ENCODE measurements around the gene MCCC1.
A peak's percentile ranks its signal among the peaks of the same experiment; 100 is the strongest.
"Not testable (repeated sequence)": the region's sequence is repeated elsewhere in the genome, so short reads cannot be mapped to it uniquely, and the experiment has no call there.

MCCC1 gene

DNA sequence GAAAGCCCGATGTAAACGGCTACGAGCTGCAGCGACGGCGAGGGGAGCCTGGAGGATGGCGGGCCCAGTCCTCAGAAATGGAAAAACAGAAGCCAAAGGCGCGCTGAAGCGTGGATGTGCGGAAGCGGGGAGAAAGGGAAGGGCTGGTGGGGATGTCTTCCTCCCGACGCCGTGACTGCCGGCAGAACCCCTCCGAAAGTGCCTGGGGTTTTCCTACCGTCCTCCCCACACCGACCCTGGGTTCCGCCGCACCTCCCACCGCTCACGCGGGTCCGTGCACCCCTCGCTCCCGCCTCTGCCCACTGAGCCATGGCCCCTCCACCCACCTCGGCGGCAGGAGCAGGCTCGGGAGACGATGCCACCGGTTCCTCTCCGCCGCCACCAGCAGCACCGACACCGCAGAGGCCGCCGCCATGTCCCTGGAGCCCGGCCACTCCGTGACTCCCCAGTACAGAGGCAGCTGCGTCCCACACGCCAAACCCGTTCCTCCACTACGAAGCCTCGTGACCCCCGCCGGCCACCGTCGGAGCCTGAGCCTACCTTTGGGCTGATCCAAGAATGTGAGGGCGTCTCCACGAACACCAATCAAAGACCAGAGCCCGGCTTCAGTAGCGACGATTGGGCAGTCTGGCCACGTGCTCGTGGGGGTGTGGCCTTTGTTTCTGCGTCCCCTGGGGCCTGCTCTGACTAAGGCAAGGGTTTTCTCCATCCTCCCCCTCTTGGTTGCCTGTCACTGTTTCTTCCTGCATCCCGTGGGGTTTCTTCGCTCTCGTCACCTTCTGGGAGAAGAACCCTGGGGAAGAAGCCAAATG, at the start of gene MCCC1:
Gene MCCC1, minus strand, starts transcription at position 471 of the 812 bp plus-strand sequence. Its CDS starts 56 bp downstream, at position 415.
- peak; percentile 96 for DNase-seq (ENCODE audit: low read depth)

DNA sequence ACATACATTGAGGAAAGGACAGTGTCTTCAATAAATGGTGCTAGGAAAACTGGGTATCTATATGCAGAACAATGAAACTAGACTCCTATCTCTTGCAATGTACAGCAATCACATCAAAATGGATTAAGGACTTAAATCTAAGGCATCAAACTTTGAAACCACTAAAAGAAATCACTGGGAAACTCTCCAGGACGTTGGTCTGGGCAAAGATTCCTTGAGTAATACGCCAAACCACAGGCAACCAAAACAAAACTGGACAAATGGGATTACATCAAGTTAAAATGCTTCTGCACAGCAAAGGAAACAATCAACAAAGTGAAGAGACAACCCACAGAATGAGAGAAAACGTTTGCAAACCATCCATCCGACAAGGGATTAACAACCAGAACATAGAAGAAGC, 48.8 kb upstream of the MCCC1 start:
- DNase-seq (ENCODE audit: low read depth): peak; percentile 58

DNA sequence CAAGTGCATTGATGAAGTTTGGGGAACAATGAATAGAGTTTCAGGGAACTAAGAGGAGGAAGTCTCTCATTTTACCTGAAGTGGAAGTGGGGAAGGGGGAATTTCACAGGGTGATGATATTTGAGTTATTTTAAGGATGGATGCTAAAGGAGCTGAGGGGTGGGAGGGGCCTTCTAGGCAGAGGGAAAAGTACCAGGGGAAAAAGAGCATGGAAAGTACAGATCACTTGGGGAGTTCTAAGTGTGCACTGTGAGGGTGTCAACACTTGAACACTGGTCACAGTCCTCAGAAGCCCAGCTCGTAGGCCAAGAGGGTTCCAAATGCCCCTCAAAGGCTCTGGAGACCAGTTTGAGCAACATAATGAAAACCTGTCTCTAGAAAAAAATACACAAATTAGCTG, 45.1 kb upstream of the MCCC1 start:
- no peak for DNase-seq (ENCODE audit: low read depth)

DNA sequence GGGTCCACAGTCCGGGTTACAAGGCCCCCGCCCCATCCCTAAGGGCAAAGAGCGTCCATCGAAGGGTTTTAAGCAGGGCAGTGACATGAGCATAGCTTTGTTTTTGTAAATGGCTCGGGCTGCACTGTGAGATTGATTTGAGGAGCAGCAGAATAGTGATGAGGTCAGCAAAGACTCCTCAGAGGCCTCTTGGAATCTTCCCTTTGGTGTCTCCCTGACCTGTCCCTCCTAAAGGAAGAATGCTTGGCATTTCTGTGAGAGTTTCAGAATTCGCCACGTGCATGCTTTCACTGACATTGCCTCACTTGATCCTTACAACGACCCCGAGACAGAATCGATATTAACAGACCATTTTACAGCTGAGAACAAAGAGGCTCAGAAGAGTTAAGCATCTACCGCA, 42.9 kb upstream of the MCCC1 start:
- DNase-seq (ENCODE audit: low read depth): no peak

DNA sequence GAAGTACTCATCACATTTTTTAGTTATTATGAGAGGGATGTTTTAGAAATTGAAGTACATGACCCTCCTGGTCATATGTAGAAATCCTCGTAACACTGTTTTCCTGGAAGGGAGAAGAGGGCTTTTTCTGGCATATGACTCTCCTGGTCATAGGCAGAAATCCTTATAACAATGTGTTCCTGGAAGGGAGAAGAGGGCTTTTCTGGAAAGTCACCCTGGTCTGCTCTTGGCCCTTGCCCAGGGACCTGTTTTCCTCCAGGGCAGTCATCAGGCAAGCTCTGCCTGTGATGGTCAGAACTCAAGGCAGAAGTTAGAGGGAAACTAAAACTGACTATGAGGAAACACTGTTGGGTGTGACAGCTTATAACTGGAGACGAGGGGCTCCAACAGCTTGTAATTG, 35.5 kb upstream of the MCCC1 start:
- DNase-seq (ENCODE audit: low read depth): no peak

DNA sequence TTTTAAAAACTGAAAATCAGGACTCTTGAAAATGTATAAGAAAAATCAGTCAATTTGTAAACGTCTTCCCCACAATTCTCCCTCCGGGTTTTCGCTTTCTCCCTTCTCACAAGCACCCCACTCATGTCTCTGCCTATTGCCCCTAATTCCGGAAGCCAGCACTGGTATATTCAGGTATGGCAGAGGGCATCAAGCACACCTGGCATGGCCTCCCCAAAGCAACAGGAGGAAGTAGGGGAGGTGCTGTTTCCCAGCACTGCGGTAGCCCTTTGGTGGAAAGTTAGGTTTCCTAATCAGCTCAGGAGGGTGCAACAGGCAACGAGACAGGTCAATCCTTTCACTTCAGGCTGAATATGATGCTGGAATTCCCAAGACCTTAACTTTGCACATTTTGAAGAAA, 33.1 kb upstream of the MCCC1 start:
- DNase-seq (ENCODE audit: low read depth): no peak

DNA sequence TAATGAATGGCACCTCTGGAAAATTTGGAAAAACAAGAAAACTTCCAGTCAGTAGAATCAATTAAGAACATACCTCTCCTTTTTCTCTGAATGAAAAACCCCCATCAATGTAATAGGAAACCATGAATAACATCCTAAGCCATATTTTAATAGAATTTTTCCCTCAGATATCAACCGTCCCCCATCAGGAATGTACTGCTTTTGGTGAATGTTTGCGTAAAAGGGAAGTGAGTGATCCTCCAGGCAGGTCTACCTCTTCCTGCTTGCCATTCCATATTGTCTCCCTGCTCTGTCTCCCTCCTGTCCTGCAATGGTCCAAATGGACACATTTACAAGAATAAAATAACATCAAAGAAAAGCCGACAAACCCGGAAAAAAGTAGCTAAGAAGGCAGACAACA, 32.4 kb upstream of the MCCC1 start:
- DNase-seq (ENCODE audit: low read depth): no peak

DNA sequence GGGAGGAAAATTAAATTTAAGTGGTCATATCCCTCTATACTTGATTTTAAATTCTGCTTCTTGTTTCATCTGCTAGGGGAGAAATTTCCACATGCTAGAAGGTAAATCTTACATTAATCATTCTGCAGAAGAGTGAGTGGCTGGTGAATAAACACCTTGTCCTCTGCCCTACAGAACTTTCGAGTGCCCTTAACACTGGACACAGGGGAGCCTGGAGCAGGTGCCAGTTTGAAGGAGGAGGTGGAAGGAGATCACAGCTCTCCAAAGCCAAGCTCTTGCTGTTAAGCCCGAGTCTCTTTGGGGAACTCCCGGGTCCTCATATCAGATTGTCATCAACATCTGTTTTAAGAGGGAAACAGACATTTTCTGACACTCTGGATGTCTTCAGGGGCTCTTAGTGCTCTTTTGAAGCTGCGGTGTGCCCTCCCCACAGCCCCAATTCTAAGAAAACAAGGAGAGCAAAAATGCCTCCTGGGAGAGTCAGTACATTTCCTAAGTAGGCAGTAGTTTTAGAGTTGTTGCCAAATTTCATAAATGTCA, 32.0 kb upstream of the MCCC1 start:
- no peak for DNase-seq (ENCODE audit: low read depth)

DNA sequence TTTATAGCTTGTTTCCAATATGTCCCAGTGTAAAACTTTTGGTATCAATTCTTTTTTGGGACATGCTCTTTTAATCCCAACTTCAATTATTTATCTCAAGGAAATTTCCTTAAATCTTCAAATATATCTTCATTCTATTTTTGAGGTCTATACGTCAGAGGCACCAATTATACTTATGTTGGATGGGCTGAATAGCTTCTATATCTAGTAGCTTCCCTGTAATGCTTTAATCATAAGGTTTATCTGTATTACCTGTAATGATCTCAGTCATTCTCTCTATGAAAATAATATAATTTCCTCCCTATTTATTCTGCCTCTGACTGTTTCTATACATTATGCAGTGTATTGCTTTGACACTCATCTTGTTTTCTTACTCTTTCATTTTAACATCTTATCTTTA, 29.9 kb upstream of the MCCC1 start:
- DNase-seq (ENCODE audit: low read depth): no peak

DNA sequence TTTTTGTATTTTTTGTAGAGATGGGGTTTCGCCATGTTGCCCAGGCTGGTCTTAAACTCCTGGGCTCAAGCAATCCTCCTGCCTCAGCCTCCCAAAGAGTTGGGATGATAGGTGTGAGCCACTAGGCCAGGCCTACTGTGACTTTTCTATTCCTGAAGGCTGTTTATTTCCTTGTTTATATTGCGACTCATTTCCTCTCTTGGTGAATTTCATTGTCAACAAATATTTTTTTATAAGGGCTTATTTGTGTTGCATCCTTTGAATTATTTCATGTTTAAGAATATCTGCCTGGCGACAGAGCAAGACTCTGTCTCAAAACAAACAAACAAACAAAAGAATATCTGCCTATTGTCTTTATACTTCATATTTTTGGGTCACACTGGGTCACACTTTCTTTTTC, 29.4 kb upstream of the MCCC1 start:
- no peak for DNase-seq (ENCODE audit: low read depth)

DNA sequence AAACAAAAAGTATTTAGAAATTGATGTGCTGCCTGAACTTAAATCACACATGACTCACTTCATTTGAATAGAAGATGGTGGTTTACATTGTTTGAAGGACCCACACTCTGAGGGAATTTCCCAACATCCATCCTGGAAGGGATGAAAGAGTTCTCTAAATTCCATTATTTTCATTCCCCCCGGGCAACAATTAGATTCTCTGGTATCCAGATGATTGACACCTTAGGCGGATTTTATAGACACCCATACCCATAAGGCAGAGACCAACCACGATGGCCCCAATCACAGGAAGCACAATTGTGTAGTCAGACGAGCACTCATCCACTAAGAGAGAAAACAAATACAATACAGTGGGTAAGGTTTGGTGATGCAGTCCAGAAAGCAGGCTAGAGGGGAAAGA, 24.6 kb upstream of the MCCC1 start:
- no peak for DNase-seq (ENCODE audit: low read depth)

DNA sequence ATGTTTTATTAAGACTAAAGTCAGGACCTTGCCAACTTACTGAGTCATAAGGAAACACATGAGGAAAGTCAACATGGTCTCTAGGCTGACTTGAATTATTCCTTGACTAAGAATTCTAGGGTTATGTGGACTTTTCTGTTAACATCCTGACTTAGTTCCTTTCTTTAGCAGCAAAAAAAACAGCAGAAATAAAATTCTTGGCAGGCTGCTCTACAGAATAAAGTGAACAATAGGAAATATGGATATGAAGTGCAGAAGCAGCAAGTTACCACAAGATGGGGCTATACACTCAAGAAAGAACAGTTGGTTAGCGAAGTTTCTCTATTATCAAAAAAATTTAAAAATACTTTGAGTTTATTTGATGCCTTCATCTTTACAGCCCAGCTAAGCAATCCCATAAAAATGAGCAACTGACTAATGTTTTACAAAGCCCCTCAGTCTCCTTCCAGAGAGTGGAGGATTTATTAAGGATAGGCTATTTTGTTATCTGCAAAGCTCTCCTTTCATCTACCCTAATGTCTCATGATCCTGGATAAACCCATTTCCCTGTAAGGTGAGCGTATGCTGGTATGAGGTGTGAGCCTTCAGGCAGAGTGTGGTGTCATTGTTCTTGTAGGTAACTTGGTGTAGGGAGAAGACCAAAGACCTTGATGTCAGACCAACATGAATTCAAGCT, 23.1 kb upstream of the MCCC1 start:
- peak; percentile 10 for DNase-seq (ENCODE audit: low read depth)

DNA sequence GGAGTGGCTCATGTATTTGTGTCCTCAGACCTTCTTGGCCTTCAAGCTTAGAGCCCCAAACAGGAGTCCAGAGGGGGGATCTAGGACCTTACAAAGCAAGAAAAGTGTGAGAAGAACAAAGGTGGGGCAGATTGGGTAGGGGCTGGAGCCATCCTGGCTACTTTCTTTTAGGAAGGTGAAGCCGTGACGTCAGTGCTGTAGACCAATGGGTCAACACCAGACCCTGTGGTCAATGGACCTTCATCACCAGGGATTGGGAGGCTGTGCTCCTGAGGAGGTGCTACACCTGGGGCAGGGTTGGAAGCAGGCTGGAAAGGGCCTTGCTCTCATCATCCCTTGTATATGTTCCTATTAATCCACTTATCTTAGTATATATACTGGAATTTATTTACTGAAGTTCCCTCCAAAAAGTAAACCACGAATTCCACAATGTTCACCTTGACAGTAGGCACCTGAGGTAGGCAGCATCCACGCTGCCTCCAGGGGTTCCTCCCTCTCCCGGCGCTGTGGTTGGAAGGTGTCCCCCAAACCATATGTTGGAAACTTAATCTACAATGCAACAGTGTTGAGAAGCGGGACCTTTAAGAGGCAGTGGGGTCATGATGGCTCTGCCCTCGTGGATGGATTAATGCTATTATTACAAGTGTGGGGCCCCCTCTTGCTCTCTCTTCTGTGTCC, 21.4 kb upstream of the MCCC1 start:
- no peak for DNase-seq (ENCODE audit: low read depth)

DNA sequence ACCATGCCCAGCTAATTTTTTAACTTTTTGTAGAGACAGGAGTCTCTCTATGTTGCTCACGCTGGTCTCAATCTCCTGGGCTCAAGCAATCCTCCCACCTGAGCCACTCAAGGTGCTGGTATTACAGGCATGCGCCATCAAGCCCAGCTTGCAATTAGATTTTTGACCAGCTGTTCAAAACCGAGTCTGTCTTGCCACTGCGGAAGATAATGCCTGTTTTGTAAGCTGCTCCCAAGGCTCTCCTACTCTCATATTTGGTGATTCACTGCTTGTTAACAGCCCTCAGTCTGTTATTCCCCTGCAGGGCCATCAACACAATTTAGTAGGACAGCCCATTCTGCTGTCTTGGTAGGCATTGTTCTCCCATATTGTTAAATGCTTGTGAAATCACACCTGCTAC, 17.8 kb upstream of the MCCC1 start:
- DNase-seq (ENCODE audit: low read depth): no peak

DNA sequence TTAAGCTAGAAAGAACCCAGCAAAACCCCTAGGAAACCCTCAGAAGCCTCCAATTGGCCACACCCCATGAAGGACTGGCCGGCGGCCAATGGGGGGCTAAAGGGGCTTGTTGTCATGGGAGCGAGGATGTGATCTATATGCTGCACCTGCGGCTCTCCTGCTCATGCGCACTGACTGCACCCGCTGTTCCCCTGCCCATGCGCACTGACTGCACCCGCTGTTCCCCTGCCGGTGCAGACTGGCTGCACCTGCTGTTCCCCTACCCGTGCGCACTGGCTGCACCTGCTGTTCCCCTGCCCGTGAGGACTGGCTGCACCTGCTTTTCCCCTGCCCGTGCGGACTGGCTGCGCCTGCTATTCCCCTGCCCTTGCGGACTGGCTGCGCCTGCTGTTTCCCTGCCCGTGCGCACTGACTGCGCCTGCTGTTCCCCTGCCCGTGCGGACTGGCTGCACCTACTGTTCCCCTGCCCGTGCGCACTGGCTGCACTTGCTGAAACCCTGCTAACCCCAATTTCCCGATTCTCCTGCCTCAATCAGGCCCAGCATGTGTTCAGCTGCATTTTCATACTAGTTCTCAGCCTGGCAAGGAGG, 16.8 kb upstream of the MCCC1 start:
- DNase-seq (ENCODE audit: low read depth): no peak

DNA sequence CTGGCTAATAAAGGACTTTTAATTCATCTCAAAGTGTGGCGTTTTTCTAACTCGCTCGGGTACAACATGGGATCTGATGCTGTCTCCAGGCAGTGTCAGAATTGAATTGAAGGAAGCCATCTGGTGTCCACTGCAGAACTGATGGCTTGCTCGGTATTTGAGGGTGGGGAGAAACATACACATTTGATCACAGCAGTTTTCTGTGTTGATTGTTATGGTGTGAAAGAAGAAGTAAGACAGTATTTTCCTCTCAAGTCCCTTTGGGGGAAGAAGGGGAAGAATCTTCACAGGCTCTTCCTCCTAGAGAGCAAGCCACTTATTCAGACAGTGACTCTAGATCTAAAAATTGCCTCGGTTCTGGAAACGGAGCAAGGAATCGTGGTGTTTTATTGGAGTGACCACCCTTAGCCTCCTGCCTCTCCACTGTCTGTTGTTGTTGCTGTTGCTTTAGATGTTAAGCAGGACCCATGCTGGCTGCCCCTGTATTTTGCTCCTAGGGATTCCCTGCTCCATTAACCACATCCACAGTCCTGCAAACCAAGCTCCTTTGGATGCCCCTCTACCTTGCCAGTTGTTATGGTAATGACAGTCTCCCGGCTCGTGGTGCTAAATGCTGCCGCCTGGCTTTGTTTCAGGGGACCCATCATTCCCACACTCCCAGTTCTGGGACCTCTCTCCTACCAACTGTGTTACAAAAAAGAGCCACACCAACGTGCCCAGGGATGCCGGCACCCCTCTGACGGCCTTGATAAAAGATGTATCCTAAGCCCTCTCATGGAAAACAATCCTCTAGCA, 15.3 kb upstream of the MCCC1 start:
- DNase-seq (ENCODE audit: low read depth): no peak

DNA sequence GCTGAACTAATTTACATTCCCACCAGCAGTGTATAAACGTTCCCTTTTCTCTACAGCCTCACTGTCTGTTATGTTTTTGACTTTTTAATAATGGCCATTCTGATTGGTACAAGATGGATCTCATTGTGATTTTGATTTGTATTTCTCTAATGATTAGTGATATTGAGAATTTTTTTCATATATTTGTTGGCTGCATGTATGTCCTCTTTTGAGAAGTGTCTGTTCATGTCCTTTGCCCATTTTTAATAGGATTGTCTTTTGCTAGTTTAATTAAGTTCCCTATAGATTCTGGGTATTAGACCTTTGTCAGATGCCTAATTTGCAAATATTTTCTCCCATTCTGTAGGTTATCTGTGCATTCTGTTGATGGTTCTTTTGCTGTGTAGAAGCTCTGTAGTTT, 10.6 kb upstream of the MCCC1 start:
- DNase-seq (ENCODE audit: low read depth): not testable (repeated sequence)

DNA sequence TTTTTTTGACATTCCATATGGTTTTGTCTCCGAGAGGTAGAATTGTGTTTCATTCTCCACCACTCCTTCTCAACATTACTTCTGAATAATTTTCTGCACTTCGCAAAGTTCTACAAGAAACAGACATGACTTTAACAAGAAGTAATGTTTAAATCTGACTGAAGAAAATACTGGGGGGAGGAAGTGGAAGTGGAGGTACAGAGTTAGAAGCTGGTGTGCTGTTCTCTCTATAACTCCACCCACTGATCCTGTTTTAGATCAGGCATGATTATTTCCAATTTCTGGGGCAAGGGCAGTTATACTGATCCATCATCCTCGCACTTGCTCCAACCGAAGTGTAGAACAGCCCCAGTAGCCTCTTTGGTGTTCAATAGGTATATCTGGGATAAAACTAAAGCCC, 9.2 kb upstream of the MCCC1 start:
- no peak for DNase-seq (ENCODE audit: low read depth)

DNA sequence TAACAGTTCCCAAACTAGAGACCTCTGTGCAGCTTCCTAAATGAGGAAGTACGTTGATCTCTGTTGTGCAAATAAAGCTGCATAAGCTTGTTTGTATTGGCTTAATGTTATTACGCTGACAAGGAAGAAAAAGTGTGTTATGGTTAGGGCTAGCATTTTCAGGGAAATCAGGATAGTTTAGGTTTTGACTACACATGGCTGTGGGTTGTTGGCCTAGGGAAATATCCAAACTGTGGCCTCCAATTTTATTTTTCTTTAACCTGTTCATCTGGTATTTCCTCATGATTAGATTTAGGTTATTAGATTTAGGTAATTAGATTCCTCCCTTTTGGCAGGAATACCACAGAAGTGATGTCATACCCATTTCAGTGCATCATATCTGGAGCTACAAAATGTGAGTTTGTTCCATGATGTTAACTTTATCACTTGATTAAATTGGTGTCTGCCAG, 8.7 kb upstream of the MCCC1 start:
- DNase-seq (ENCODE audit: low read depth): no peak

DNA sequence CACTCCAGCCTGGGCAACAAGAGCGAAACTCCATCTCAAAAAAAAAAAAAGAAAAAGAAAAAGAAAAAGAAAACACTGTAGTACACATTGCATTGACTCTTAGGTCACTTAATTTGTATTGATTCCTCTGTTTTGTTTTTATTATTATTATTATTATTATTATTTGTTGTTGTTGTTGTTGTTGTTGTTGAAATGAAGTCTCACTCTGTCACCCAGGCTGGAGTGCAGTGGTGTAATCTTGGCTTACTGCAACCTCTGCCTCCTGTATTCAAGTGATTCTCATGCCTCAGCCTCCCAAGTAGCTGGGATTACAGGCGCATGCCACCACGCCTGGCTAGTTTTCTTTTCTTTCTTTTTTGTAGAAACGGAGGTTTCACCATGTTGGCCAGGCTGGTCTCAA, 8.1 kb upstream of the MCCC1 start:
- DNase-seq (ENCODE audit: low read depth): not testable (repeated sequence)

DNA sequence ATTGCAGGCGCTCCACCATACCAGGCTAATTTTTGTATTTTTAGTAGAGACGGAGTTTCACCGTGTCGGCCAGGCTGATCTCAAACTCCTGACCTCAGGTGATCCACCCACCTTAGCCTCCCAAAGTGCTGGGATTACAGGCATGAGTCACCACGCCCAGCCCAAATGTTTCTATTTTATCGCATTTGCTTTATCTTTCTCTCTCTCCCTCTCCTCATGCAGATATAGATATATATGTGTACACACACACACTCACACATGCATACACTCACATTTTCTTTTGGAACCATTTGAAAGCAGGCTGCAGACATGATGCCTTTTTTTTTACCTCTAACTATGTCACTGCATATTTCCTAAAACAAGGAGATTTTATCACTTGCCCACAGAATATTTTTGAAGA, 7.3 kb upstream of the MCCC1 start:
- no peak for DNase-seq (ENCODE audit: low read depth)

DNA sequence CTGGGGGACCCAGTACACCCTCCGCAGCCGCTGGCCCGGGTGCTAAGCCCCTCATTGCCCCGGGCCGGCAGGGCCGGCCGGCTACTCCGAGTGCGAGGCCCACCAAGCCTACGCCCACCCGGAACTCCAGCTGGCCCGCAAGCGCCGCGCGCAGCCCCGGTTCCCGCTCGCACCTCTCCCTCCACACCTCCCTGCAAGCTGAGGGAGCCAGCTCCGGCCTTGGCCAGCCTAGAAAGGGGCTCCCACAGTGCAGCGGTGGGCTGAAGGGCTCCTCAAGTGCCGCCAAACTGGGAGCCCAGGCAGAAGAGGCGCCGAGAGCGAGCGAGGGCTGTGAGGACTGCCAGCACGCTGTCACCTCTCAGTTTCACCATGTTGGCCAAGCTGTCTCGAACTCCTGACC, 4.7 kb upstream of the MCCC1 start:
- not testable (repeated sequence) for DNase-seq (ENCODE audit: low read depth)

Measured in GM04503 (cell line).